HEK293 (cell line): ENCODE measurements around the gene RNH1.
"Not testable (repeated sequence)": the region's sequence is repeated elsewhere in the genome, so short reads cannot be mapped to it uniquely, and the experiment has no call there.

Experiments
- CTCF ChIA-PET: fragments of 350-600 bp; formaldehyde crosslinking; extraction: SDS; loops from one replicate; lab custom pipeline; 2021; ENCODE audit warnings: antibody characterized with exemption; lab: Yijun Ruan, JAX
- POLR2A ChIA-PET: fragments of 300-600 bp; formaldehyde crosslinking; extraction: SDS; loops from one replicate; lab custom pipeline; 2020; ENCODE audit warnings: antibody characterized with exemption, inconsistent platforms; lab: Yijun Ruan, JAX
- H3K27ac ChIP-seq: fragments of 200-500 bp; sonication (Bioruptor generic); 2 replicates; pipeline ENCODE4 v1.5.1; 2014; ENCODE audit warnings: low read depth, low read length, control low read depth, inconsistent platforms; ENCODE audit errors: extremely low read depth
- H3K36me3 ChIP-seq, 2 experiments: fragments of 200-500 bp in 1 of 2; sonication (Bioruptor generic) in 1 of 2; 1 replicate in 1 of 2; 2 replicates in 1 of 2; pipeline ENCODE4 v1.5.1; 2014 to 2017; ENCODE audit warnings: inconsistent platforms in 2 of 2, low read length in 2 of 2; ENCODE audit not compliant: control insufficient read depth in 2 of 2, insufficient read depth in 1 of 2
- H3K4me1 ChIP-seq: fragments of 200-500 bp; sonication (Bioruptor generic); 2 replicates; pipeline ENCODE4 v1.5.1; 2014; ENCODE audit warnings: mild to moderate bottlenecking, low read length, inconsistent platforms; ENCODE audit not compliant: control insufficient read depth, insufficient read depth
- H3K4me3 ChIP-seq: 2 replicates; pipeline ENCODE4 v1.5.1; 2011; ENCODE audit warnings: low read depth, mild to moderate bottlenecking, control low read depth, low read length, moderate library complexity
- H3K9me3 ChIP-seq: fragments of 200-500 bp; sonication (Bioruptor generic); 2 replicates; pipeline ENCODE4 v1.5.1; 2014; ENCODE audit warnings: low read depth, low read length, inconsistent platforms; ENCODE audit not compliant: control insufficient read depth, insufficient read depth
- GFI1B ChIP-seq: fragments of 450-650 bp; formaldehyde crosslinking; IDR thresholded peaks from 2 replicates; pipeline ENCODE4 v1.5.1; 2016; ENCODE audit warnings: missing biosample characterization, missing genetic modification characterization
- HOXC10 ChIP-seq: sonication (generic); formaldehyde crosslinking; IDR thresholded peaks from 2 replicates; pipeline ENCODE4 v1.8.1; 2023; ENCODE audit warnings: mild to moderate bottlenecking, missing genetic modification reagents
- IKZF3 ChIP-seq: fragments of 450-650 bp; IDR thresholded peaks from 2 replicates; pipeline ENCODE4 v1.5.0; 2018; ENCODE audit warnings: missing biosample characterization, mild to moderate bottlenecking, missing genetic modification characterization, moderate library complexity
- REPIN1 ChIP-seq: fragments of 450-650 bp; formaldehyde crosslinking; IDR thresholded peaks from 2 replicates; pipeline ENCODE4 v1.5.1; 2017; ENCODE audit warnings: missing biosample characterization, missing genetic modification characterization, low read depth
- SP7 ChIP-seq: fragments of 450-650 bp; formaldehyde crosslinking; IDR thresholded peaks from 2 replicates; pipeline ENCODE4 v1.5.1; 2016; ENCODE audit warnings: missing biosample characterization, missing genetic modification characterization
- WT1 ChIP-seq: fragments of 450-650 bp; formaldehyde crosslinking; IDR thresholded peaks from 2 replicates; pipeline ENCODE4 v1.5.1; 2016; ENCODE audit warnings: missing biosample characterization, missing genetic modification characterization
- YY2 ChIP-seq: fragments of 450-650 bp; formaldehyde crosslinking; IDR thresholded peaks from 2 replicates; pipeline ENCODE4 v1.5.1; 2016; ENCODE audit warnings: missing biosample characterization, missing genetic modification characterization
- ZBTB17 ChIP-seq: fragments of 450-650 bp; formaldehyde crosslinking; IDR thresholded peaks from 2 replicates; pipeline ENCODE4 v1.5.1; 2016; ENCODE audit warnings: missing biosample characterization, missing genetic modification characterization
- ZFP3 ChIP-seq: fragments of 450-650 bp; formaldehyde crosslinking; IDR thresholded peaks from 2 replicates; pipeline ENCODE4 v1.5.1; 2016; ENCODE audit warnings: low read depth, missing biosample characterization, missing genetic modification characterization
- ZFP41 ChIP-seq: fragments of 450-650 bp; formaldehyde crosslinking; IDR thresholded peaks from 2 replicates; pipeline ENCODE4 v1.5.1; 2016; ENCODE audit warnings: missing biosample characterization, missing genetic modification characterization, borderline replicate concordance
- ZNF114 ChIP-seq: fragments of 450-650 bp; formaldehyde crosslinking; IDR thresholded peaks from 2 replicates; pipeline ENCODE4 v1.5.0; 2017; ENCODE audit warnings: missing biosample characterization, missing genetic modification characterization
- ZNF174 ChIP-seq: fragments of 450-650 bp; formaldehyde crosslinking; IDR thresholded peaks from 2 replicates; pipeline ENCODE4 v1.5.0; 2017; ENCODE audit warnings: missing biosample characterization, mild to moderate bottlenecking, missing genetic modification characterization
- ZNF341 ChIP-seq: fragments of 450-650 bp; formaldehyde crosslinking; IDR thresholded peaks from 2 replicates; pipeline ENCODE4; 2016; ENCODE audit warnings: low read depth, missing biosample characterization, missing genetic modification characterization
- ZNF544 ChIP-seq: fragments of 450-650 bp; formaldehyde crosslinking; IDR thresholded peaks from 2 replicates; pipeline ENCODE4 v1.5.0; 2017; ENCODE audit warnings: missing biosample characterization, missing genetic modification characterization
- ZNF621 ChIP-seq: fragments of 450-650 bp; formaldehyde crosslinking; IDR thresholded peaks from 2 replicates; pipeline ENCODE4 v1.5.1; 2017; ENCODE audit warnings: missing biosample characterization, missing genetic modification characterization
- ZNF677 ChIP-seq: fragments of 450-650 bp; IDR thresholded peaks from 2 replicates; pipeline ENCODE4 v1.5.0; 2018; ENCODE audit warnings: missing biosample characterization, mild to moderate bottlenecking, missing genetic modification characterization, moderate library complexity
- ZNF747 ChIP-seq: fragments of 450-650 bp; formaldehyde crosslinking; IDR thresholded peaks from 2 replicates; pipeline ENCODE4 v1.5.1; 2016; ENCODE audit warnings: missing biosample characterization, missing genetic modification characterization
- ZNF76 ChIP-seq: fragments of 450-650 bp; formaldehyde crosslinking; IDR thresholded peaks from 2 replicates; pipeline ENCODE4; 2016; ENCODE audit warnings: low read depth, missing biosample characterization, missing genetic modification characterization, borderline replicate concordance
- ZSCAN16 ChIP-seq: fragments of 450-650 bp; formaldehyde crosslinking; IDR thresholded peaks from 2 replicates; pipeline ENCODE4 v1.5.1; 2016; ENCODE audit warnings: missing biosample characterization, missing genetic modification characterization
- TF ChIP-seq, protein P1 (sequence below): fragments of 450-650 bp; formaldehyde crosslinking; IDR thresholded peaks from 2 replicates; pipeline ENCODE4 v1.5.1; 2016; ENCODE audit warnings: missing biosample characterization, missing genetic modification characterization, borderline replicate concordance
- TF ChIP-seq, protein P2 (sequence below): fragments of 450-650 bp; formaldehyde crosslinking; optimal IDR thresholded peaks from 2 replicates; pipeline ENCODE3; 2016; ENCODE audit warnings: missing biosample characterization, mild to moderate bottlenecking, missing genetic modification characterization
- TF ChIP-seq, protein P3 (sequence below): fragments of 450-650 bp; formaldehyde crosslinking; IDR thresholded peaks from 2 replicates; pipeline ENCODE4 v1.5.1; 2017; ENCODE audit warnings: missing biosample characterization, missing genetic modification characterization

RNH1 gene

DNA sequence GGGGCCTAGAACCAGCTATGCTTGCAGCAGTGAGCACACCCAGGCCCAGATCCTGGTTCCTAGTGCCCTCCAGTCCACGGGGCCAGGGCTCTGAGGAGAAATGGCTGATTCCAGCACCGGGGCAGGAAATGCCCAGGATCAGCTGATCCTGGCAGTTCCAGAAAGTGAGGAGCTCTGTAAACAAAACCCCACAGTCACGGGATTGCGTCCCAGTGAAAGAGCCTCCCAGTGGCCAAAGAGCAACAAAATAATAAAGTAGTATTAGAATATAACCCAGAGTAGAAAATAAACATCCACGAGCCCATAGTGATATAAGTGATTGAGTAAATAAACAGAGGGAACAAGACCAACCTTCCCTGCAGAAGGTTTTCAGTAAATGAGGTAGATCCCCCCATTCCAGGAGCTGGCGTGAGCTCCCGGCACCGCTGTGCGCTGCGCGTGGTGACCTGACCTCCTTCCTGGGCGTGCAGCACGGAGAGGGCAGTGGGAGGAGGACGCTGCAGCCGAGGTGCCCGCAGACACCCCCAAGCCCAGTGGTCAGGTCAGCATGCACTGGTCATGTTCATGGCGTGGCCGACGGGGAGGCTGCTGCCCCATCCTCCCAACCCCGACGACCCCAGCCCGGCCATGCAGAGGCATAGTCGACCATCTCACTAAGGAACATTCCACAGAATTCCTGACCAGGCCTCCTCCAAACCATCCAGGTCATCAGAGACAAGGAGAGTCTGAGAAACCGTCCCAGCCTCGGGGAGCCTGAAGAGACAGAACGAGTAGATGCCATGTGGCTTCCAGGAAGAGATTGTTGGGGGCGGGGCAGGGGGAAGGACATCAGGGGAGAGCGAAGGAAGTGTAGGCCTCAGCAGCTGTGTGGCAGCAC, 37.1 kb downstream of the RNH1 start:
- Histone ChIP-seq H3K36me3 (peaks cover 0 to 14% of the 10 kb centered on the region in 2 experiments; a peak in 1 of 3 replicates), H3K4me1 (peaks cover 3% of the 10 kb centered on the region; the same call in 1 of the 2 replicates), H3K9me3 (no peaks in the 10 kb centered on the region), H3K27ac (no peak overlapping the region; the same call in 1 of the 2 replicates), H3K4me3 (no peak overlapping the region)
- CTCF ChIA-PET = interaction anchor here (0.6 kb wide), 1 partner anchor 43 kb away, joined by 3 read pairs; no protein-coding TSS in a partner anchor
- POLR2A ChIA-PET = no interaction called here
- TF ChIP-seq ZNF341 (tag by site-specific recombination) = peak; percentile 31; the same call in 1 of the 2 replicates
- no peak for TF ChIP-seq ZNF621 (tag by site-specific recombination)
- TF ChIP-seq ZNF747 (tag by site-specific recombination) = no peak
- peak; percentile 60; the same call in 1 of the 2 replicates for TF ChIP-seq ZSCAN16
- TF ChIP-seq, protein P1, sequence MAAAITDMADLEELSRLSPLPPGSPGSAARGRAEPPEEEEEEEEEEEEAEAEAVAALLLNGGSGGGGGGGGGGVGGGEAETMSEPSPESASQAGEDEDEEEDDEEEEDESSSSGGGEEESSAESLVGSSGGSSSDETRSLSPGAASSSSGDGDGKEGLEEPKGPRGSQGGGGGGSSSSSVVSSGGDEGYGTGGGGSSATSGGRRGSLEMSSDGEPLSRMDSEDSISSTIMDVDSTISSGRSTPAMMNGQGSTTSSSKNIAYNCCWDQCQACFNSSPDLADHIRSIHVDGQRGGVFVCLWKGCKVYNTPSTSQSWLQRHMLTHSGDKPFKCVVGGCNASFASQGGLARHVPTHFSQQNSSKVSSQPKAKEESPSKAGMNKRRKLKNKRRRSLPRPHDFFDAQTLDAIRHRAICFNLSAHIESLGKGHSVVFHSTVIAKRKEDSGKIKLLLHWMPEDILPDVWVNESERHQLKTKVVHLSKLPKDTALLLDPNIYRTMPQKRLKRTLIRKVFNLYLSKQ (tag by site-specific recombination) = no peak

DNA sequence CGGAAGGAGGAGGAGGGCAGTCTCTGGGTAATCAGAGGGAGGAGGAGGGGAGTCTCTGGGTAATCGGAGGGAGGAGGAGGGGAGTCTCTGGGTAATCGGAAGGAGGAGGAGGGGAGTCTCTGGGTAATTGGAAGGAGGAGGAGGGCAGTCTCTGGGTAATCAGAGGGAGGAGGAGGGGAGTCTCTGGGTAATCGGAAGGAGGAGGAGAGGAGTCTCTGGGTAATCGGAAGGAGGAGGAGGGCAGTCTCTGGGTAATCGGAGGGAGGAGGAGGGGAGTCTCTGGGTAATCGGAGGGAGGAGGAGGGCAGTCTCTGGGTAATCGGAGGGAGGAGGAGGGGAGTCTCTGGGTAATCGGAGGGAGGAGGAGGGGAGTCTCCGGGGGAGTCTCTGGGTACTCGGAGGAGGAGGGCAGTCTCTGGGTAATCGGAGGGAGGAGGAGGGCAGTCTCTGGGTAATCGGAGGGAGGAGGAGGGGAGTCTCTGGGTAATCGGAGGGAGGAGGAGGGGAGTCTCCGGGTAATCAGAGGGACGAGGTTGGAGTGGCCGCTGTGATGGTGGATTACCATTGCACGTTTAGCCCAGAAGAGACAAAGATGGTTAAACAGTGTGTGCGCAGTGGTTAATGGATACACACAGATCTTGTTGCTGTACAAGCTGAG, 37.9 kb downstream of the RNH1 start:
- peaks cover 0 to 18% of the 10 kb centered on the region in 2 experiments; a peak in 1 of 3 replicates for H3K36me3 ChIP-seq
- H3K4me1 ChIP-seq, H3K27ac ChIP-seq, H3K4me3 ChIP-seq, CTCF ChIA-PET: not testable (repeated sequence)
- TF ChIP-seq ZNF76 (tag by site-specific recombination) = 0 out of 2 replicates have a peak, but pooled peaks have one; percentile 10
- TF ChIP-seq, all 188 proteins: peak for 1; not testable (repeated sequence) for 187
- H3K9me3 ChIP-seq, POLR2A ChIA-PET: not testable (repeated sequence)

DNA sequence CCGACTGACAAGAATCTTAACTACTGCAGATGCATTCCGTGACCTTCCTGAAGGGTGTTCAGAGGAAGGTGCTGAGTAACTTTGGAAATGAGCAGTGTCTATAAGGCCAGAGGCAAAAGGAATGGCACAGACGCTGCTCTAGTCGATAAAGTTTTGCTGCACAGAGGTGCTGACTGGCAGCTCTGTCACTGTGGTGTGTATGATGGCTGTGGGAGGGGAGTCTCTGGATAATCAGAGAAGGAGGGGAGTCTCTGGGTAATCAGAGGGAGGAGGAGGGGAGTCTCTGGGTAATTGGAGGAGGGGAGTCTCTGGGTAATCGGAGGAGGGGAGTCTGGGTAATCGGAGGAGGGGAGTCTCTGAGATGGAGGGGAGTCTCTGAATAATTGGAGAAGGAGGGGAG, 38.5 kb downstream of the RNH1 start:
- H3K36me3 ChIP-seq = peaks cover 0 to 18% of the 10 kb centered on the region in 2 experiments; a peak in 1 of 3 replicates
- POLR2A ChIA-PET = no interaction called here
- H3K4me1 ChIP-seq = peaks cover 3% of the 10 kb centered on the region; the same call in 1 of the 2 replicates
- H3K27ac ChIP-seq = no peak overlapping the region
- CTCF ChIA-PET = no interaction called here
- H3K9me3 ChIP-seq = no peaks in the 10 kb centered on the region
- TF ChIP-seq, protein P2, sequence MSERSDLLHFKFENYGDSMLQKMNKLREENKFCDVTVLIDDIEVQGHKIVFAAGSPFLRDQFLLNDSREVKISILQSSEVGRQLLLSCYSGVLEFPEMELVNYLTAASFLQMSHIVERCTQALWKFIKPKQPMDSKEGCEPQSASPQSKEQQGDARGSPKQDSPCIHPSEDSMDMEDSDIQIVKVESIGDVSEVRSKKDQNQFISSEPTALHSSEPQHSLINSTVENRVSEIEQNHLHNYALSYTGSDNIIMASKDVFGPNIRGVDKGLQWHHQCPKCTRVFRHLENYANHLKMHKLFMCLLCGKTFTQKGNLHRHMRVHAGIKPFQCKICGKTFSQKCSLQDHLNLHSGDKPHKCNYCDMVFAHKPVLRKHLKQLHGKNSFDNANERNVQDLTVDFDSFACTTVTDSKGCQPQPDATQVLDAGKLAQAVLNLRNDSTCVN (tag by site-specific recombination) = no peak
- TF ChIP-seq ZFP41 (tag by site-specific recombination) (no peak), ZNF76 (tag by site-specific recombination) (peak; percentile 94), WT1 (tag by site-specific recombination) (peak; percentile 96), ZNF114 (tag by site-specific recombination) (no peak)
- H3K4me3 ChIP-seq = no peak overlapping the region

DNA sequence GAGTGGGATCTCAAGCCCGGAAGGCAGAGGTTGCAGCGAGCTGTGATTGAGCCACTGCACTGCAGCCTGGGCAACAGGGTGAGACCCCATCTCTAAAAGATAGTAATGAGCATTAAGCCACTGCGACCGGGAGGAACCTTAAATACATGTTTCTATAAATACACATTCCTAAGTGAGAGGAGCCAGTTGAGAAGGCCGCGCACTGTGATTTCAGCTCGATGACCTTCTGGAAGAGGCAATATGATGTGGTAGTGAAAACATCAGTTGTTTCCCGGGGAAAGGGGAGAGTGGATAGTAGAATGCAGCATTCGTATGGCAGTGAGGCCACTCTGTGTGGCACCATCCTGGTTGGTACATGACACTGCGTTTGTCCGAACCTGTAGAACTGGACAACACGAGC, 39.0 kb downstream of the RNH1 start:
- no peak overlapping the region for H3K4me3 ChIP-seq
- H3K27ac ChIP-seq = no peak overlapping the region
- no peak for TF ChIP-seq ZNF677
- TF ChIP-seq SP7 = no peak
- TF ChIP-seq, protein P3, sequence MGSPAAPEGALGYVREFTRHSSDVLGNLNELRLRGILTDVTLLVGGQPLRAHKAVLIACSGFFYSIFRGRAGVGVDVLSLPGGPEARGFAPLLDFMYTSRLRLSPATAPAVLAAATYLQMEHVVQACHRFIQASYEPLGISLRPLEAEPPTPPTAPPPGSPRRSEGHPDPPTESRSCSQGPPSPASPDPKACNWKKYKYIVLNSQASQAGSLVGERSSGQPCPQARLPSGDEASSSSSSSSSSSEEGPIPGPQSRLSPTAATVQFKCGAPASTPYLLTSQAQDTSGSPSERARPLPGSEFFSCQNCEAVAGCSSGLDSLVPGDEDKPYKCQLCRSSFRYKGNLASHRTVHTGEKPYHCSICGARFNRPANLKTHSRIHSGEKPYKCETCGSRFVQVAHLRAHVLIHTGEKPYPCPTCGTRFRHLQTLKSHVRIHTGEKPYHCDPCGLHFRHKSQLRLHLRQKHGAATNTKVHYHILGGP (tag by site-specific recombination) = no peak
- TF ChIP-seq ZNF114 (tag by site-specific recombination) = no peak
- no peak for TF ChIP-seq GFI1B
- TF ChIP-seq ZBTB17 = no peak
- no peak for TF ChIP-seq ZNF174
- no peak for TF ChIP-seq YY2 (tag by site-specific recombination)
- TF ChIP-seq REPIN1 (tag by site-specific recombination) = no peak
- TF ChIP-seq HOXC10 (CRISPR knock-in tag) = no peak
- no peak for TF ChIP-seq ZNF544 (tag by site-specific recombination)
- no peak for TF ChIP-seq ZFP3
- no peak for TF ChIP-seq IKZF3 (tag by site-specific recombination)

More for the DNA sequence above, 39.0 kb downstream of the RNH1 start:
- H3K4me1 ChIP-seq = peaks cover 3% of the 10 kb centered on the region; the same call in 1 of the 2 replicates
- H3K36me3 ChIP-seq = peaks cover 0 to 15% of the 10 kb centered on the region in 2 experiments; a peak in 1 of 3 replicates
- ChIA-PET POLR2A (no interaction called here), CTCF (no interaction called here)
- H3K9me3 ChIP-seq = no peaks in the 10 kb centered on the region
